ENCODE measurements around the gene CLEC4G. TPM values are rescaled to one million over a fixed set of nuclear protein-coding genes. Genes with fewer than 3 reads are reported as not detected.

The CLEC4G gene
- polyA plus RNA-seq, 1 donor (not counting 4 experiments of a cell fraction or from before 2014, with no cell fraction given) = not detected

GRCh38 chr19:7699003-7699402 is 32.9 kb downstream of the CLEC4G start:
- Histone ChIP-seq H3K27ac (ENCODE audit: control insufficient read depth, insufficient read depth, low read length) (no peak overlapping the region), H3K79me2 (ENCODE audit: control insufficient read depth, insufficient read depth, low read length) (no peaks in the 10 kb centered on the region), H3K9me1 (ENCODE audit: control insufficient read depth, extremely low read depth, insufficient read depth, low read length) (no peaks in the 10 kb centered on the region), H3K9me3 (ENCODE audit: control insufficient read depth, low read depth, low read length) (no peaks in the 10 kb centered on the region), H2AFZ (ENCODE audit: control insufficient read depth, low read length) (no peak overlapping the region), H3K27me3 (ENCODE audit: control insufficient read depth, extremely low read depth, insufficient read depth, low read length) (peaks cover 21% of the 10 kb centered on the region), H3K4me1 (ENCODE audit: control insufficient read depth, extremely low read depth, insufficient read depth, low read length) (no peaks in the 10 kb centered on the region), H4K20me1 (ENCODE audit: control insufficient read depth, extremely low read depth, insufficient read depth, low read length) (no peaks in the 10 kb centered on the region), H3K9ac (ENCODE audit: control insufficient read depth, extremely low read depth, insufficient read depth, low read length) (no peak overlapping the region), H3K36me3 (ENCODE audit: control insufficient read depth in 2 of 2, extremely low read depth in 1 of 2, insufficient read depth in 2 of 2, low read length in 2 of 2) (no peaks in the 10 kb centered on the region), H3K4me3 (ENCODE audit: control insufficient read depth in 2 of 3, extremely low read depth in 1 of 3, insufficient read depth in 2 of 3, low read depth in 1 of 3, low read length in 3 of 3) (no peak overlapping the region), H3K4me2 (ENCODE audit: control insufficient read depth, extremely low read depth, insufficient read depth, low read depth, low read length) (no peak overlapping the region)
- FAIRE-seq (no peak), DNase-seq (ENCODE audit: low read depth, low spot score) (no peak)
- dilution Hi-C loops (cut with MboI; ENCODE audit: extremely low pct_ligation_motif_present, low sequenced_read_pairs) = no loop called here
- TF ChIP-seq CTCF (optimal IDR thresholded peaks at IDR 0.05 in 1 of 3, IDR thresholded peaks at IDR 0.05 in 1 of 3, conservative IDR thresholded peaks at IDR 0.05 in 1 of 3; ENCODE audit: extremely low read depth in 1 of 3, insufficient read depth in 2 of 3, low read length in 3 of 3) (no peak), EZH2 (IDR thresholded peaks at IDR 0.05; ENCODE audit: low read length) (peak; percentile 51)

GRCh38 chr19:7698583-7698982 is 33.3 kb downstream of the CLEC4G start:
- peaks cover 21% of the 10 kb centered on the region for H3K27me3 ChIP-seq (ENCODE audit: control insufficient read depth, extremely low read depth, insufficient read depth, low read length)

More at GRCh38 chr19:7698583-7698982, 33.3 kb downstream of the CLEC4G start:
- dilution Hi-C loops (cut with MboI; ENCODE audit: extremely low pct_ligation_motif_present, low sequenced_read_pairs) = no loop called here
- no peak overlapping the region for H3K9ac ChIP-seq (ENCODE audit: control insufficient read depth, extremely low read depth, insufficient read depth, low read length)
- no peak overlapping the region for H3K27ac ChIP-seq (ENCODE audit: control insufficient read depth, insufficient read depth, low read length)
- H2AFZ ChIP-seq (ENCODE audit: control insufficient read depth, low read length) = no peak overlapping the region
- no peaks in the 10 kb centered on the region for H3K9me3 ChIP-seq (ENCODE audit: control insufficient read depth, low read depth, low read length)
- H3K36me3 ChIP-seq (ENCODE audit: control insufficient read depth in 2 of 2, extremely low read depth in 1 of 2, insufficient read depth in 2 of 2, low read length in 2 of 2) = no peaks in the 10 kb centered on the region
- DNase-seq (ENCODE audit: low read depth, low spot score) (no peak), FAIRE-seq (no peak)
- no peak overlapping the region for H3K4me2 ChIP-seq (ENCODE audit: control insufficient read depth, extremely low read depth, insufficient read depth, low read depth, low read length)
- H4K20me1 ChIP-seq (ENCODE audit: control insufficient read depth, extremely low read depth, insufficient read depth, low read length) = no peaks in the 10 kb centered on the region
- H3K9me1 ChIP-seq (ENCODE audit: control insufficient read depth, extremely low read depth, insufficient read depth, low read length) = no peaks in the 10 kb centered on the region
- H3K4me1 ChIP-seq (ENCODE audit: control insufficient read depth, extremely low read depth, insufficient read depth, low read length) = no peaks in the 10 kb centered on the region
- no peaks in the 10 kb centered on the region for H3K79me2 ChIP-seq (ENCODE audit: control insufficient read depth, insufficient read depth, low read length)
- TF ChIP-seq EZH2 (IDR thresholded peaks at IDR 0.05; ENCODE audit: low read length) = no peak
- no peak for TF ChIP-seq CTCF (optimal IDR thresholded peaks at IDR 0.05 in 1 of 3, IDR thresholded peaks at IDR 0.05 in 1 of 3, conservative IDR thresholded peaks at IDR 0.05 in 1 of 3; ENCODE audit: extremely low read depth in 1 of 3, insufficient read depth in 2 of 3, low read length in 3 of 3)
- H3K4me3 ChIP-seq (ENCODE audit: control insufficient read depth in 2 of 3, extremely low read depth in 1 of 3, insufficient read depth in 2 of 3, low read depth in 1 of 3, low read length in 3 of 3) = no peak overlapping the region

Data from keratinocyte (primary cell).